Measurements from ENCODE around the gene IDH3G.
"Not testable (repeated sequence)": the region's sequence is repeated elsewhere in the genome, so short reads cannot be mapped to it uniquely, and the experiment has no call there.

The IDH3G gene

GRCh38 chrX:153761863-153762262 is 32.3 kb downstream of the IDH3G start:
- no peaks in the 10 kb centered on the region for H3K27me3 ChIP-seq (ENCODE audit: insufficient read depth, low read length)
- no peaks in the 10 kb centered on the region for H3K4me1 ChIP-seq (ENCODE audit: insufficient read depth, low read length, severe bottlenecking)
- no peak for TF ChIP-seq EZH2 (IDR thresholded peaks at IDR 0.05; ENCODE audit: borderline replicate concordance, low read length)
- TF ChIP-seq, protein P1, sequence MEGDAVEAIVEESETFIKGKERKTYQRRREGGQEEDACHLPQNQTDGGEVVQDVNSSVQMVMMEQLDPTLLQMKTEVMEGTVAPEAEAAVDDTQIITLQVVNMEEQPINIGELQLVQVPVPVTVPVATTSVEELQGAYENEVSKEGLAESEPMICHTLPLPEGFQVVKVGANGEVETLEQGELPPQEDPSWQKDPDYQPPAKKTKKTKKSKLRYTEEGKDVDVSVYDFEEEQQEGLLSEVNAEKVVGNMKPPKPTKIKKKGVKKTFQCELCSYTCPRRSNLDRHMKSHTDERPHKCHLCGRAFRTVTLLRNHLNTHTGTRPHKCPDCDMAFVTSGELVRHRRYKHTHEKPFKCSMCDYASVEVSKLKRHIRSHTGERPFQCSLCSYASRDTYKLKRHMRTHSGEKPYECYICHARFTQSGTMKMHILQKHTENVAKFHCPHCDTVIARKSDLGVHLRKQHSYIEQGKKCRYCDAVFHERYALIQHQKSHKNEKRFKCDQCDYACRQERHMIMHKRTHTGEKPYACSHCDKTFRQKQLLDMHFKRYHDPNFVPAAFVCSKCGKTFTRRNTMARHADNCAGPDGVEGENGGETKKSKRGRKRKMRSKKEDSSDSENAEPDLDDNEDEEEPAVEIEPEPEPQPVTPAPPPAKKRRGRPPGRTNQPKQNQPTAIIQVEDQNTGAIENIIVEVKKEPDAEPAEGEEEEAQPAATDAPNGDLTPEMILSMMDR (IDR thresholded peaks at IDR 0.05; ENCODE audit: low read length): no peak
- no peak overlapping the region for H3K27ac ChIP-seq (ENCODE audit: low read depth, low read length, poor library complexity, severe bottlenecking)
- H3K4me2 ChIP-seq (ENCODE audit: low read length): no peak overlapping the region
- no peak overlapping the region for H3K4me3 ChIP-seq (ENCODE audit: low read depth, low read length, poor library complexity, severe bottlenecking)
- no peaks in the 10 kb centered on the region for H4K20me1 ChIP-seq (ENCODE audit: insufficient read depth, low read length)
- H3K9me3 ChIP-seq (ENCODE audit: low read length): no peaks in the 10 kb centered on the region
- no peak overlapping the region for H2AFZ ChIP-seq (ENCODE audit: low read length)
- no peaks in the 10 kb centered on the region for H3F3A ChIP-seq (ENCODE audit: insufficient read depth, low read length)
- no peaks in the 10 kb centered on the region for H3K79me2 ChIP-seq (ENCODE audit: insufficient read depth, low read length)
- H3K36me3 ChIP-seq (ENCODE audit: insufficient read depth, low read length): no peaks in the 10 kb centered on the region
- H3K9ac ChIP-seq (ENCODE audit: low read length): no peak overlapping the region
- H3K9me2 ChIP-seq (ENCODE audit: low read depth, low read length): no peaks in the 10 kb centered on the region

DNA sequence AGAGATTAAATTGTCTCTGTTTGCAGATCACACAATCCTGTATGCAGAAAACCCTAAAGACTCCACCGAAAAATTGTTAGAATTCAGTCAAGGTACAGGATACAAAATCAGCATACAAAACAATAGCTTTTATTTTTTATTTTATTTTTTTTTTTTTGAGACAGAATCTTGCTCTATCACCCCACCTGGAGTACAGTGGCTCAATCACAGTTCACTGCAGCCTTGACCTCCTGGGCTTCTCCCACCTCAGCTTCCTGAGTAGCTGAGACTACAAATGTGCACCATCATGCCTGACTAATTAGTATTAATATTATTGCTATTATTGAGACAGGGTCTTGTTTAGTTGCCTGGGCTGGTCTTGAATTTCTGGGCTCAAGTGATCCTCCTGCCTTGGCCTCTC is 39.0 kb downstream of the IDH3G start:
- no peaks in the 10 kb centered on the region for H3K79me2 ChIP-seq (ENCODE audit: insufficient read depth, low read length)
- H3K9me3 ChIP-seq (ENCODE audit: low read length): no peaks in the 10 kb centered on the region
- TF ChIP-seq, protein P1 (IDR thresholded peaks at IDR 0.05; ENCODE audit: low read length): no peak
- no peak for TF ChIP-seq EZH2 (IDR thresholded peaks at IDR 0.05; ENCODE audit: borderline replicate concordance, low read length)

DNA sequence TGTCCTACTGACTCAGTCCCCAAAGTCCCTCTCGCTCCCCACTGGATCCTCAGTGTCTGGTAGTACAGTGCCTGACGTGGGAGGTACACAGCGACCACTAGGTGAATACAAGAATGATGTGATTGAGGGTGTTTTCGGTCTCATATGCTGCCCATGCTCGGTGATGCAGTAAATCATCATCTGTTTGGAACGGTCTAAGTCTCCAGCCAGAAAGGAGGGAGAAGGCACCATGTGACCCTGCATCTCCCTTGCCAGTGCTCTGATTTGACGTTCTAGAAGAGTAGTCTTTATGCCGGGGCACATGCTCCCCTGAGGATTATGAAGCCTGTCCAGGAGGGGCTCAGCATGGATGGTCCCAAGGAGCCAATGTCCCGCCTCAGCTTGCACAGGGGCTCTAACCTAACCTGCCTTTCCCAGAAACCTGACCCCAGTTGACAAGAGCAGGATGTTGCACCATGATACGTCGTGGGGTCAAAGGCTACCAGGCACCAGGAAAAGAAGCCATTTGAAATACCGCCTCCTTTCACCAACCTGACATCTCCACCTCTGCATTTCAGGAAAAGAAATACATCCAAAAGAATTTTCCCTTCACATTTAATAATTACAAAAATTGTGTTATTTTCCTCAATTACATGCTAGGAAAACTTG is 43.9 kb downstream of the IDH3G start:
- Histone ChIP-seq H3K4me1 (ENCODE audit: insufficient read depth, low read length, severe bottlenecking) (no peaks in the 10 kb centered on the region), H3K27ac (ENCODE audit: low read depth, low read length, poor library complexity, severe bottlenecking) (no peak overlapping the region), H3K9ac (ENCODE audit: low read length) (no peak overlapping the region), H3K9me3 (ENCODE audit: low read length) (no peaks in the 10 kb centered on the region), H3K4me2 (ENCODE audit: low read length) (no peak overlapping the region), H4K20me1 (ENCODE audit: insufficient read depth, low read length) (no peaks in the 10 kb centered on the region), H2AFZ (ENCODE audit: low read length) (no peak overlapping the region), H3K9me2 (ENCODE audit: low read depth, low read length) (no peaks in the 10 kb centered on the region), H3K79me2 (ENCODE audit: insufficient read depth, low read length) (no peaks in the 10 kb centered on the region), H3K36me3 (ENCODE audit: insufficient read depth, low read length) (no peaks in the 10 kb centered on the region), H3K4me3 (ENCODE audit: low read depth, low read length, poor library complexity, severe bottlenecking) (no peak overlapping the region), H3K27me3 (ENCODE audit: insufficient read depth, low read length) (no peaks in the 10 kb centered on the region), H3F3A (ENCODE audit: insufficient read depth, low read length) (no peaks in the 10 kb centered on the region)
- TF ChIP-seq, protein P1 (IDR thresholded peaks at IDR 0.05; ENCODE audit: low read length): no peak
- TF ChIP-seq EZH2 (IDR thresholded peaks at IDR 0.05; ENCODE audit: borderline replicate concordance, low read length): no peak

More for the DNA sequence above, 39.0 kb downstream of the IDH3G start:
- Histone ChIP-seq H3K27ac (ENCODE audit: low read depth, low read length, poor library complexity, severe bottlenecking) (no peak overlapping the region), H2AFZ (ENCODE audit: low read length) (no peak overlapping the region), H3K4me2 (ENCODE audit: low read length) (no peak overlapping the region), H3K27me3 (ENCODE audit: insufficient read depth, low read length) (no peaks in the 10 kb centered on the region; the same call in 1 of the 2 replicates), H3K9ac (ENCODE audit: low read length) (no peak overlapping the region), H4K20me1 (ENCODE audit: insufficient read depth, low read length) (no peaks in the 10 kb centered on the region), H3F3A (ENCODE audit: insufficient read depth, low read length) (no peaks in the 10 kb centered on the region), H3K4me3 (ENCODE audit: low read depth, low read length, poor library complexity, severe bottlenecking) (no peak overlapping the region), H3K9me2 (ENCODE audit: low read depth, low read length) (no peaks in the 10 kb centered on the region), H3K36me3 (ENCODE audit: insufficient read depth, low read length) (no peaks in the 10 kb centered on the region), H3K4me1 (ENCODE audit: insufficient read depth, low read length, severe bottlenecking) (no peaks in the 10 kb centered on the region)

DNA sequence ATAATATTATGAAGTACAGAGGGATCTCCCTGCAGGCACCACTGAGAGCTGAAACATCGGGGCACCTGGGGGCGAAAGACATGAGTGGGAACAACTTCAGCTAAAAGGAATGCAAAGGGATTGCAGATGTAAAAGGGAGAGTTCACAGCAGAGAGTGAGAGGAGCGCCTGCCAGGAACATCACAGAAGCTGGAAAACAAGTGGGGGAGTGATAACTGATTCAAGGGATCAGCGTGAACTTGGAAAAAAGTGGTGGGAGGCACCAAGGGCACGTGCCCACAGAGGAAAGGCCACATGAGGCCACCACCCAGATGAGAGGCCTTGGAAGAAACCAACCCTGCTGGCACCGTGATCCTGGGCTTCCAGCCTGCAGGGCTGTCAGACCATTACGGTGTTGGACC is 45.2 kb downstream of the IDH3G start:
- H3F3A ChIP-seq (ENCODE audit: insufficient read depth, low read length); H3K9me2 ChIP-seq (ENCODE audit: low read depth, low read length); H3K27me3 ChIP-seq (ENCODE audit: insufficient read depth, low read length); H3K27ac ChIP-seq (ENCODE audit: low read depth, low read length, poor library complexity, severe bottlenecking); H3K9me3 ChIP-seq (ENCODE audit: low read length); H3K4me1 ChIP-seq (ENCODE audit: insufficient read depth, low read length, severe bottlenecking); H3K4me2 ChIP-seq (ENCODE audit: low read length); H3K36me3 ChIP-seq (ENCODE audit: insufficient read depth, low read length); H3K9ac ChIP-seq (ENCODE audit: low read length); H3K79me2 ChIP-seq (ENCODE audit: insufficient read depth, low read length); H2AFZ ChIP-seq (ENCODE audit: low read length); H4K20me1 ChIP-seq (ENCODE audit: insufficient read depth, low read length); H3K4me3 ChIP-seq (ENCODE audit: low read depth, low read length, poor library complexity, severe bottlenecking): not testable (repeated sequence)

DNA sequence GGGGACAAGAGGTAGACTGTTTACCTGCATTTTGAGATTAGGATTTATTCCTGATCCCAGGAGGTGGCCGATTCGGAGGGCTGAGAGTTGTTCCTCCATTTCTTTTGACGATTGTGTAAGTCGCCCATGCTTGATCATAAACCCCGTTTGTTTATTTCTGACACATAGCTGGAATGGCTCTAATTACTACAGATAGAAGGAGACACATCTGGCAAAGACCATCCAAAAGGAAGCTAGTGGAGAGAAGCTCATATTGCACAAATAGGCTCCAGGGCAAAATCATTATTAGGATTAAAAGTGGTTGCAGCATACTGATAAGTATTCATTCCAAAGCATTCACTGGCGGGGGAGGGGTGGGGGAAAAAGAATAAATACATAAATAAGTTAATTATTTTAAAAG is 47.2 kb downstream of the IDH3G start:
- H3K36me3 ChIP-seq (ENCODE audit: insufficient read depth, low read length): not testable (repeated sequence)

More for the DNA sequence above, 47.2 kb downstream of the IDH3G start:
- H3K27ac ChIP-seq (ENCODE audit: low read depth, low read length, poor library complexity, severe bottlenecking); H3K9ac ChIP-seq (ENCODE audit: low read length); H3F3A ChIP-seq (ENCODE audit: insufficient read depth, low read length); H2AFZ ChIP-seq (ENCODE audit: low read length); H3K79me2 ChIP-seq (ENCODE audit: insufficient read depth, low read length); H3K4me3 ChIP-seq (ENCODE audit: low read depth, low read length, poor library complexity, severe bottlenecking); H4K20me1 ChIP-seq (ENCODE audit: insufficient read depth, low read length); H3K4me1 ChIP-seq (ENCODE audit: insufficient read depth, low read length, severe bottlenecking); H3K4me2 ChIP-seq (ENCODE audit: low read length); H3K9me2 ChIP-seq (ENCODE audit: low read depth, low read length); H3K9me3 ChIP-seq (ENCODE audit: low read length); H3K27me3 ChIP-seq (ENCODE audit: insufficient read depth, low read length): not testable (repeated sequence)

All from OCI-LY1 (cell line).